Stimulated activated effector memory CD8-positive, alpha-beta T cell treated with anti-CD3 and anti-CD28 coated beads, Interleukin-12 subunit alpha, Interleukin-12 subunit beta, amount 100 ng/mL, for 72 hours (primary cell): Measurements from ENCODE around the gene SUPT3H.
A peak's percentile ranks its signal among the peaks of the same experiment; 100 is the strongest.

Experiments used
- ATAC-seq: fragments of 150-1000 bp; cut with Tn5 transposase; 2 replicates; pipeline ENCODE4 v1.10.0; 2021
- DNase-seq, 2 donors: peaks; one replicate each; pipeline ENCODE4 v3.0.0; 2021 to 2022; ENCODE audit warnings: low spot score in 2 of 2
- H3K27ac Mint-ChIP-seq: one replicate; pipeline ENCODE4 v1.8.0; 2022; ENCODE audit warnings: mild to moderate bottlenecking, mixed read lengths
- H3K36me3 Mint-ChIP-seq: one replicate; pipeline ENCODE4 v1.8.0; 2022; ENCODE audit warnings: mild to moderate bottlenecking, mixed read lengths
- H3K4me1 Mint-ChIP-seq: one replicate; pipeline ENCODE4 v1.8.0; 2022; ENCODE audit warnings: mixed read lengths
- H3K4me3 Mint-ChIP-seq: one replicate; pipeline ENCODE4 v1.8.0; 2022; ENCODE audit warnings: mild to moderate bottlenecking, mixed read lengths
- H3K9me3 Mint-ChIP-seq: one replicate; pipeline ENCODE4 v1.8.0; 2022; ENCODE audit warnings: mixed read lengths

The SUPT3H gene

GRCh38 chr6:44849806-44850205 is 527.9 kb downstream of the SUPT3H start:
- H3K36me3 Mint-ChIP-seq = no peaks in the 10 kb centered on the region
- H3K27ac Mint-ChIP-seq = no peak overlapping the region
- DNase-seq (no peak), ATAC-seq (no peak)
- no peak overlapping the region for H3K4me3 Mint-ChIP-seq
- H3K9me3 Mint-ChIP-seq = no peaks in the 10 kb centered on the region
- no peaks in the 10 kb centered on the region for H3K4me1 Mint-ChIP-seq

GRCh38 chr6:44843734-44844133 is 534.0 kb downstream of the SUPT3H start:
- ATAC-seq (no peak), DNase-seq (no peak)
- Mint-ChIP-seq H3K27ac (no peak overlapping the region), H3K4me1 (peaks cover 6% of the 10 kb centered on the region), H3K36me3 (no peaks in the 10 kb centered on the region), H3K4me3 (no peak overlapping the region), H3K9me3 (no peaks in the 10 kb centered on the region)

- H3K36me3 Mint-ChIP-seq = no peaks in the 10 kb centered on the region
- ATAC-seq (no peak), DNase-seq (no peak)
- H3K4me3 Mint-ChIP-seq = no peak overlapping the region
- H3K9me3 Mint-ChIP-seq = no peaks in the 10 kb centered on the region
- H3K27ac Mint-ChIP-seq = no peak overlapping the region
- peaks cover 6% of the 10 kb centered on the region for H3K4me1 Mint-ChIP-seq
These were observed 535.1 kb downstream of the SUPT3H start for GRCh38 chr6:44842616-44843015.

GRCh38 chr6:44841829-44842228 is 535.9 kb downstream of the SUPT3H start:
- DNase-seq = no peak
- Mint-ChIP-seq H3K9me3 (no peaks in the 10 kb centered on the region), H3K36me3 (no peaks in the 10 kb centered on the region), H3K27ac (peak overlapping the region; percentile 9), H3K4me1 (peaks cover 6% of the 10 kb centered on the region), H3K4me3 (no peak overlapping the region)
- no peak for ATAC-seq

GRCh38 chr6:44837741-44838140 is 540.0 kb downstream of the SUPT3H start:
- Mint-ChIP-seq H3K36me3 (no peaks in the 10 kb centered on the region), H3K4me1 (peaks cover 17% of the 10 kb centered on the region), H3K27ac (no peak overlapping the region), H3K4me3 (no peak overlapping the region), H3K9me3 (no peaks in the 10 kb centered on the region)
- DNase-seq (no peak), ATAC-seq (no peak)

- Mint-ChIP-seq H3K36me3 (no peaks in the 10 kb centered on the region), H3K27ac (no peak overlapping the region), H3K4me3 (no peak overlapping the region), H3K4me1 (peaks cover 17% of the 10 kb centered on the region), H3K9me3 (no peaks in the 10 kb centered on the region)
- DNase-seq (no peak), ATAC-seq (no peak)
These were observed 540.5 kb downstream of the SUPT3H start for GRCh38 chr6:44837255-44837654.

- Mint-ChIP-seq H3K36me3 (peaks cover 6% of the 10 kb centered on the region), H3K4me1 (peaks cover 26% of the 10 kb centered on the region), H3K27ac (no peak overlapping the region), H3K4me3 (no peak overlapping the region), H3K9me3 (no peaks in the 10 kb centered on the region)
- ATAC-seq = no peak
- DNase-seq = no peak
These were observed 544.5 kb downstream of the SUPT3H start for GRCh38 chr6:44833248-44833647.

- DNase-seq (no peak), ATAC-seq (no peak)
- Mint-ChIP-seq H3K4me1 (peaks cover 26% of the 10 kb centered on the region), H3K9me3 (no peaks in the 10 kb centered on the region), H3K4me3 (no peak overlapping the region), H3K27ac (peak overlapping the region; percentile 59), H3K36me3 (peaks cover 6% of the 10 kb centered on the region)
These were observed 546.6 kb downstream of the SUPT3H start for GRCh38 chr6:44831002-44831610.

GRCh38 chr6:44829836-44830235 is 547.9 kb downstream of the SUPT3H start:
- H3K27ac Mint-ChIP-seq = peak overlapping the region; percentile 45
- no peak overlapping the region for H3K4me3 Mint-ChIP-seq
- ATAC-seq (no peak), DNase-seq (no peak)
- peaks cover 26% of the 10 kb centered on the region for H3K4me1 Mint-ChIP-seq
- no peaks in the 10 kb centered on the region for H3K9me3 Mint-ChIP-seq
- H3K36me3 Mint-ChIP-seq = peaks cover 6% of the 10 kb centered on the region

- Mint-ChIP-seq H3K4me3 (no peak overlapping the region), H3K36me3 (peaks cover 6% of the 10 kb centered on the region), H3K4me1 (peaks cover 22% of the 10 kb centered on the region), H3K27ac (peak overlapping the region; percentile 45), H3K9me3 (no peaks in the 10 kb centered on the region)
- no peak for DNase-seq
- ATAC-seq = no peak
These were observed 549.0 kb downstream of the SUPT3H start for GRCh38 chr6:44828780-44829179.

GRCh38 chr6:44826025-44826676 is 551.6 kb downstream of the SUPT3H start:
- H3K9me3 Mint-ChIP-seq = no peaks in the 10 kb centered on the region
- DNase-seq = no peak
- H3K36me3 Mint-ChIP-seq = peaks cover 6% of the 10 kb centered on the region
- ATAC-seq = no peak
- no peak overlapping the region for H3K4me3 Mint-ChIP-seq
- H3K4me1 Mint-ChIP-seq = peaks cover 22% of the 10 kb centered on the region
- H3K27ac Mint-ChIP-seq = no peak overlapping the region

GRCh38 chr6:44825273-44825672 is 552.5 kb downstream of the SUPT3H start:
- no peak for ATAC-seq
- Mint-ChIP-seq H3K9me3 (no peaks in the 10 kb centered on the region), H3K36me3 (peaks cover 6% of the 10 kb centered on the region)

GRCh38 chr6:44824567-44824966 is 553.2 kb downstream of the SUPT3H start:
- H3K9me3 Mint-ChIP-seq = no peaks in the 10 kb centered on the region
- H3K36me3 Mint-ChIP-seq = peaks cover 6% of the 10 kb centered on the region
- H3K4me3 Mint-ChIP-seq = no peak overlapping the region
- DNase-seq = no peak
- ATAC-seq = no peak
- H3K27ac Mint-ChIP-seq = no peak overlapping the region
- peaks cover 16% of the 10 kb centered on the region for H3K4me1 Mint-ChIP-seq

More at GRCh38 chr6:44825273-44825672, 552.5 kb downstream of the SUPT3H start:
- no peak for DNase-seq
- H3K4me3 Mint-ChIP-seq = no peak overlapping the region
- H3K4me1 Mint-ChIP-seq = peaks cover 22% of the 10 kb centered on the region
- no peak overlapping the region for H3K27ac Mint-ChIP-seq

- DNase-seq (no peak), ATAC-seq (no peak)
- no peak overlapping the region for H3K27ac Mint-ChIP-seq
- no peaks in the 10 kb centered on the region for H3K36me3 Mint-ChIP-seq
- no peak overlapping the region for H3K4me3 Mint-ChIP-seq
- H3K4me1 Mint-ChIP-seq = peaks cover 6% of the 10 kb centered on the region
- H3K9me3 Mint-ChIP-seq = no peaks in the 10 kb centered on the region
These were observed 557.0 kb downstream of the SUPT3H start for GRCh38 chr6:44820759-44821158.

GRCh38 chr6:44820321-44820720 is 557.4 kb downstream of the SUPT3H start:
- no peak overlapping the region for H3K4me3 Mint-ChIP-seq
- ATAC-seq = no peak
- H3K4me1 Mint-ChIP-seq = peaks cover 6% of the 10 kb centered on the region
- no peak for DNase-seq
- H3K9me3 Mint-ChIP-seq = no peaks in the 10 kb centered on the region
- H3K27ac Mint-ChIP-seq = no peak overlapping the region
- H3K36me3 Mint-ChIP-seq = peaks cover 1% of the 10 kb centered on the region

GRCh38 chr6:44811456-44811855 is 566.3 kb downstream of the SUPT3H start:
- no peak for ATAC-seq

More at GRCh38 chr6:44811456-44811855, 566.3 kb downstream of the SUPT3H start:
- no peak for DNase-seq
- H3K9me3 Mint-ChIP-seq = no peaks in the 10 kb centered on the region
- peak overlapping the region; percentile 23 for H3K27ac Mint-ChIP-seq
- H3K4me1 Mint-ChIP-seq = peaks cover 17% of the 10 kb centered on the region
- no peak overlapping the region for H3K4me3 Mint-ChIP-seq
- H3K36me3 Mint-ChIP-seq = peaks cover 6% of the 10 kb centered on the region
